HepG2 (cell line): ENCODE data around the gene TADA2A. TPM values are rescaled to one million over a fixed set of nuclear protein-coding genes. Genes with fewer than 3 reads are reported as not detected.

Experiments used
- BRCA1 ChIP-seq: sonication (generic); formaldehyde crosslinking; IDR thresholded peaks from 2 replicates; pipeline ENCODE4 v1.4.0; 2020; ENCODE audit warnings: missing genetic modification reagents
- CREB3 ChIP-seq: sonication (generic); formaldehyde crosslinking; IDR thresholded peaks from 2 replicates; pipeline ENCODE4 v1.5.0; 2020; ENCODE audit warnings: missing genetic modification reagents
- FIP1L1 ChIP-seq: fragments of 200-400 bp; formaldehyde crosslinking; IDR thresholded peaks from 2 replicates; pipeline ENCODE4 v1.6.1; 2018; ENCODE audit warnings: low read depth, mild to moderate bottlenecking, low read length, moderate library complexity, borderline replicate concordance; ENCODE audit not compliant: insufficient read depth
- GFI1 ChIP-seq: sonication (generic); formaldehyde crosslinking; IDR thresholded peaks from 2 replicates; pipeline ENCODE4 v1.5.0; 2020; ENCODE audit warnings: missing genetic modification reagents, mild to moderate bottlenecking, borderline replicate concordance
- HDAC1 ChIP-seq: sonication (generic); formaldehyde crosslinking; IDR thresholded peaks from 2 replicates; pipeline ENCODE4 v1.5.1; 2020; ENCODE audit warnings: mild to moderate bottlenecking, missing genetic modification reagents
- HOXA9 ChIP-seq: sonication (generic); formaldehyde crosslinking; IDR thresholded peaks from 2 replicates; pipeline ENCODE4 v1.8.1; 2022; ENCODE audit warnings: missing genetic modification reagents, mild to moderate bottlenecking, moderate library complexity, borderline replicate concordance
- KDM3A ChIP-seq: IDR thresholded peaks from 2 replicates; pipeline ENCODE4 v1.6.1; 2018; ENCODE audit warnings: low read depth, missing compliant biosample characterization
- KLF6 ChIP-seq: IDR thresholded peaks from 2 replicates; pipeline ENCODE4 v1.8.0; 2016; ENCODE audit warnings: missing biosample characterization, missing genetic modification reagents
- LCORL ChIP-seq, 2 experiments: fragments of 450-650 bp in 1 of 2; sonication (generic) in 1 of 2; formaldehyde crosslinking in 1 of 2; IDR thresholded peaks; 2 replicates each; pipeline versions ENCODE4 v1.5.0 to v1.6.1; 2017 to 2020; ENCODE audit warnings: antibody characterized with exemption in 1 of 2, missing genetic modification reagents in 1 of 2
- MNT ChIP-seq: fragments of 450-650 bp; IDR thresholded peaks from 2 replicates; pipeline ENCODE4 v1.6.1; 2016
- NR2C2 ChIP-seq: sonication (generic); formaldehyde crosslinking; IDR thresholded peaks from 2 replicates; pipeline ENCODE4 v1.4.0; 2020; ENCODE audit warnings: missing genetic modification reagents, mild to moderate bottlenecking, moderate library complexity, borderline replicate concordance
- PLSCR1 ChIP-seq: sonication (generic); formaldehyde crosslinking; IDR thresholded peaks from 2 replicates; pipeline ENCODE4 v1.5.0; 2020; ENCODE audit warnings: missing genetic modification reagents, mild to moderate bottlenecking, borderline replicate concordance
- PPARG ChIP-seq: conservative IDR thresholded peaks from 2 replicates; pipeline ENCODE4 v1.6.1; 2016; ENCODE audit warnings: missing biosample characterization, missing genetic modification reagents
- ZNF354B ChIP-seq: sonication (generic); formaldehyde crosslinking; IDR thresholded peaks from 2 replicates; pipeline ENCODE4 v1.8.0; 2022; ENCODE audit warnings: mild to moderate bottlenecking, missing genetic modification reagents
- ZNF614 ChIP-seq: IDR thresholded peaks from 2 replicates; pipeline ENCODE4 v1.6.1; 2018; ENCODE audit warnings: missing biosample characterization, missing genetic modification reagents, inconsistent platforms, borderline replicate concordance
- ZNF672 ChIP-seq: sonication (generic); formaldehyde crosslinking; IDR thresholded peaks from 2 replicates; pipeline ENCODE4 v1.8.1; 2022; ENCODE audit warnings: missing genetic modification reagents
- ZNF780A ChIP-seq: sonication (generic); formaldehyde crosslinking; IDR thresholded peaks from 2 replicates; pipeline ENCODE4 v1.8.0; 2022; ENCODE audit warnings: mild to moderate bottlenecking, missing genetic modification reagents, moderate library complexity
- ZSCAN9 ChIP-seq: IDR thresholded peaks from 2 replicates; pipeline ENCODE4 v1.6.1; 2016; ENCODE audit warnings: borderline replicate concordance
- polyA plus RNA-seq, 8 experiments: library from polyadenylated mRNA; depleted of rRNA in 3 of 8; stranded (reverse) in 7 of 8; unstranded in 1 of 8; fragments of >200 nt; fragmentation: Illumina TruSeq in 4 of 8; extraction: Trizol in 4 of 8; gene quantifications; 2 replicates each; pipeline versions ENCODE4 v1.2.1 to v1.2.3, GENCODE V29; 2011 to 2016; ENCODE audit warnings: low read depth in 4 of 8, missing spikeins in 1 of 8, mixed read lengths in 1 of 8; ENCODE audit not compliant: insufficient read depth in 1 of 8
- total RNA-seq, 5 experiments: library from RNA; depleted of rRNA; stranded (reverse); fragments of >200 nt; fragmentation: Illumina TruSeq; extraction: Trizol; gene quantifications; 2 replicates each; pipeline ENCODE4 v1.2.3, GENCODE V29; 2016; ENCODE audit warnings: low read depth in 1 of 5
- TF ChIP-seq, protein P1 (sequence below): sonication (generic); formaldehyde crosslinking; IDR thresholded peaks from 2 replicates; pipeline ENCODE4 v1.8.0; 2022; ENCODE audit warnings: mild to moderate bottlenecking, missing genetic modification reagents, moderate library complexity
- TF ChIP-seq, protein P2 (sequence below): sonication (generic); formaldehyde crosslinking; IDR thresholded peaks from 2 replicates; pipeline ENCODE4 v1.8.1; 2023; ENCODE audit warnings: mild to moderate bottlenecking, missing genetic modification reagents
- TF ChIP-seq, protein P3 (sequence below): conservative IDR thresholded peaks from 2 replicates; pipeline ENCODE4 v1.6.1; 2018; ENCODE audit warnings: missing genetic modification reagents
- TF ChIP-seq, protein P4 (sequence below): IDR thresholded peaks from 2 replicates; pipeline ENCODE4 v1.6.1; 2018; ENCODE audit warnings: missing genetic modification reagents, mild to moderate bottlenecking, missing compliant biosample characterization

TADA2A gene
- total and polyA plus RNA-seq, 2 of the 13 experiments (the other 11 are each of a cell fraction or from before 2014, with no cell fraction given), result 8.0 to 14.0 TPM

DNA sequence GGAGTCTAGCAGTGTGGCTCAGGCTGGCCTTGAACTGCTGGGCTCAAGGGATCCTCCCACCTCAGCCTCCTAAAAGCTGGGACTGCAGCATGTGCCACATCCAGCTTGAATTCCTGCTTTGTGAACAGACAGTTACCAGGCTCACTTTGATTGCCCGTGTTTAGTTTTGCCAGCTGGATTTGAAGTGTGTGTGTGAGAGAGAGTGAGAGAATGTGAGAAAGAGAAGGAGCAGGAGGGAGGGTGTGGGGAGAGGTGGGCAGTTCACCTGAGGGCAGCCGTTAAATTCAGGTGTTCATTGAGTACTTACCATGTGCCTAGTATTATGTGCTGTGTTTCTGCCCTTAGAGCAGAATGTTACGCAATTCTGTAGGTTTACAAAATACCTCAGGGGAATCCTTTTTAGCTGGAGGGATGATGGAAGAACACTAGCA, 87.7 kb downstream of the TADA2A start (continued):
- TF ChIP-seq ZNF354B (CRISPR knock-in tag), result no peak
- 0 out of 2 replicates have a peak, but pooled peaks have one; percentile 19 for TF ChIP-seq MNT
- TF ChIP-seq PLSCR1 (CRISPR knock-in tag), result no peak
- no peak for TF ChIP-seq PPARG
- TF ChIP-seq, protein P1, sequence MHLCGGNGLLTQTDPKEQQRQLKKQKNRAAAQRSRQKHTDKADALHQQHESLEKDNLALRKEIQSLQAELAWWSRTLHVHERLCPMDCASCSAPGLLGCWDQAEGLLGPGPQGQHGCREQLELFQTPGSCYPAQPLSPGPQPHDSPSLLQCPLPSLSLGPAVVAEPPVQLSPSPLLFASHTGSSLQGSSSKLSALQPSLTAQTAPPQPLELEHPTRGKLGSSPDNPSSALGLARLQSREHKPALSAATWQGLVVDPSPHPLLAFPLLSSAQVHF (CRISPR knock-in tag), result no peak
- TF ChIP-seq, protein P2, sequence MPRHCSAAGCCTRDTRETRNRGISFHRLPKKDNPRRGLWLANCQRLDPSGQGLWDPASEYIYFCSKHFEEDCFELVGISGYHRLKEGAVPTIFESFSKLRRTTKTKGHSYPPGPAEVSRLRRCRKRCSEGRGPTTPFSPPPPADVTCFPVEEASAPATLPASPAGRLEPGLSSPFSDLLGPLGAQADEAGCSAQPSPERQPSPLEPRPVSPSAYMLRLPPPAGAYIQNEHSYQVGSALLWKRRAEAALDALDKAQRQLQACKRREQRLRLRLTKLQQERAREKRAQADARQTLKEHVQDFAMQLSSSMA, result no peak
- peak; percentile 79 for TF ChIP-seq GFI1 (CRISPR knock-in tag)
- no peak for TF ChIP-seq KLF6
- no peak for TF ChIP-seq ZNF672 (CRISPR knock-in tag)
- no peak for TF ChIP-seq KDM3A (CRISPR knock-in tag)
- TF ChIP-seq, protein P3, sequence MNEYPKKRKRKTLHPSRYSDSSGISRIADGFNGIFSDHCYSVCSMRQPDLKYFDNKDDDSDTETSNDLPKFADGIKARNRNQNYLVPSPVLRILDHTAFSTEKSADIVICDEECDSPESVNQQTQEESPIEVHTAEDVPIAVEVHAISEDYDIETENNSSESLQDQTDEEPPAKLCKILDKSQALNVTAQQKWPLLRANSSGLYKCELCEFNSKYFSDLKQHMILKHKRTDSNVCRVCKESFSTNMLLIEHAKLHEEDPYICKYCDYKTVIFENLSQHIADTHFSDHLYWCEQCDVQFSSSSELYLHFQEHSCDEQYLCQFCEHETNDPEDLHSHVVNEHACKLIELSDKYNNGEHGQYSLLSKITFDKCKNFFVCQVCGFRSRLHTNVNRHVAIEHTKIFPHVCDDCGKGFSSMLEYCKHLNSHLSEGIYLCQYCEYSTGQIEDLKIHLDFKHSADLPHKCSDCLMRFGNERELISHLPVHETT (CRISPR knock-in tag), result 0 out of 2 replicates have a peak, but pooled peaks have one; percentile 32
- no peak for TF ChIP-seq BRCA1 (CRISPR knock-in tag)
- TF ChIP-seq HOXA9, result no peak
- no peak for TF ChIP-seq ZSCAN9 (CRISPR knock-in tag)
- no peak for TF ChIP-seq NR2C2
- peak; percentile 37; the same call in 1 of the 2 replicates for TF ChIP-seq HDAC1
- no peak for TF ChIP-seq CREB3 (CRISPR knock-in tag)
- TF ChIP-seq FIP1L1, result no peak
- TF ChIP-seq, protein P4, sequence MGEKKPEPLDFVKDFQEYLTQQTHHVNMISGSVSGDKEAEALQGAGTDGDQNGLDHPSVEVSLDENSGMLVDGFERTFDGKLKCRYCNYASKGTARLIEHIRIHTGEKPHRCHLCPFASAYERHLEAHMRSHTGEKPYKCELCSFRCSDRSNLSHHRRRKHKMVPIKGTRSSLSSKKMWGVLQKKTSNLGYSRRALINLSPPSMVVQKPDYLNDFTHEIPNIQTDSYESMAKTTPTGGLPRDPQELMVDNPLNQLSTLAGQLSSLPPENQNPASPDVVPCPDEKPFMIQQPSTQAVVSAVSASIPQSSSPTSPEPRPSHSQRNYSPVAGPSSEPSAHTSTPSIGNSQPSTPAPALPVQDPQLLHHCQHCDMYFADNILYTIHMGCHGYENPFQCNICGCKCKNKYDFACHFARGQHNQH (CRISPR knock-in tag), result no peak
- no peak for TF ChIP-seq ZNF614 (CRISPR knock-in tag)
- no peak for TF ChIP-seq ZNF780A (CRISPR knock-in tag)
- TF ChIP-seq LCORL (IDR thresholded peaks at IDR 0.05), result no peak
- 0 out of 2 replicates have a peak, but pooled peaks have one; percentile 51 for TF ChIP-seq LCORL (CRISPR knock-in tag; IDR thresholded peaks at IDR 0.05)
